ENCODE data around the gene LRMDA.

LRMDA gene

DNA sequence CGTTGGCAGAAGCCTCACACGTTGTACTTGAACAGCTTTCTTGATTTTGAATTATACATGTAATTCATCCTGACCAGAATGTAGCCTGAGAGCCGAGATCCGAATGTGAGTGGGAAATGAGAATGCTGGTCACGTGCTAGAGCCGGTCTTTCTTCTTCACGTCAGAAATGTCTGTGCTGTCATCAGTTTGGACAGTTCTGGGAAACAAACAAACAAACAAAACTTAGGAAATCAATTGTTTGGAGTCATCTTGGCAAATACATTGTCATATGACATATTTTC lies 729.8 kb downstream of the LRMDA start:
- H3K27me3 ChIP-seq (ENCODE audit: insufficient read depth, low read length, poor library complexity, severe bottlenecking), result no peaks in the 10 kb centered on the region
- no peaks in the 10 kb centered on the region for H3K79me2 ChIP-seq (ENCODE audit: insufficient read depth, low read length)
- no peaks in the 10 kb centered on the region for H3K4me1 ChIP-seq (ENCODE audit: insufficient read depth, low read length, poor library complexity, severe bottlenecking)
- H3K9me2 ChIP-seq (replicated peaks; ENCODE audit: low read depth, low read length), result no peaks in the 10 kb centered on the region
- no peaks in the 10 kb centered on the region for H4K20me1 ChIP-seq (ENCODE audit: insufficient read depth, low read length, poor library complexity, severe bottlenecking)
- H2AFZ ChIP-seq (ENCODE audit: low read length), result no peak overlapping the region
- TF ChIP-seq, protein P1, sequence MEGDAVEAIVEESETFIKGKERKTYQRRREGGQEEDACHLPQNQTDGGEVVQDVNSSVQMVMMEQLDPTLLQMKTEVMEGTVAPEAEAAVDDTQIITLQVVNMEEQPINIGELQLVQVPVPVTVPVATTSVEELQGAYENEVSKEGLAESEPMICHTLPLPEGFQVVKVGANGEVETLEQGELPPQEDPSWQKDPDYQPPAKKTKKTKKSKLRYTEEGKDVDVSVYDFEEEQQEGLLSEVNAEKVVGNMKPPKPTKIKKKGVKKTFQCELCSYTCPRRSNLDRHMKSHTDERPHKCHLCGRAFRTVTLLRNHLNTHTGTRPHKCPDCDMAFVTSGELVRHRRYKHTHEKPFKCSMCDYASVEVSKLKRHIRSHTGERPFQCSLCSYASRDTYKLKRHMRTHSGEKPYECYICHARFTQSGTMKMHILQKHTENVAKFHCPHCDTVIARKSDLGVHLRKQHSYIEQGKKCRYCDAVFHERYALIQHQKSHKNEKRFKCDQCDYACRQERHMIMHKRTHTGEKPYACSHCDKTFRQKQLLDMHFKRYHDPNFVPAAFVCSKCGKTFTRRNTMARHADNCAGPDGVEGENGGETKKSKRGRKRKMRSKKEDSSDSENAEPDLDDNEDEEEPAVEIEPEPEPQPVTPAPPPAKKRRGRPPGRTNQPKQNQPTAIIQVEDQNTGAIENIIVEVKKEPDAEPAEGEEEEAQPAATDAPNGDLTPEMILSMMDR (conservative IDR thresholded peaks at IDR 0.05; ENCODE audit: low read length), result no peak
- no peak for TF ChIP-seq EZH2phosphoT487 (IDR thresholded peaks at IDR 0.05; ENCODE audit: borderline replicate concordance)
- H3F3A ChIP-seq (ENCODE audit: low read depth), result no peaks in the 10 kb centered on the region
- no peak overlapping the region for H3K4me2 ChIP-seq (ENCODE audit: low read depth, low read length, poor library complexity, severe bottlenecking)
- no peaks in the 10 kb centered on the region for H3K36me3 ChIP-seq (ENCODE audit: insufficient read depth, low read length)
- H3K9ac ChIP-seq (ENCODE audit: low read depth, low read length, poor library complexity, severe bottlenecking), result no peak overlapping the region
- no peak overlapping the region for H3K4me3 ChIP-seq (ENCODE audit: low read length, poor library complexity, severe bottlenecking)
- no peaks in the 10 kb centered on the region for H3K9me3 ChIP-seq (ENCODE audit: insufficient read depth, low read depth, low read length)

DNA sequence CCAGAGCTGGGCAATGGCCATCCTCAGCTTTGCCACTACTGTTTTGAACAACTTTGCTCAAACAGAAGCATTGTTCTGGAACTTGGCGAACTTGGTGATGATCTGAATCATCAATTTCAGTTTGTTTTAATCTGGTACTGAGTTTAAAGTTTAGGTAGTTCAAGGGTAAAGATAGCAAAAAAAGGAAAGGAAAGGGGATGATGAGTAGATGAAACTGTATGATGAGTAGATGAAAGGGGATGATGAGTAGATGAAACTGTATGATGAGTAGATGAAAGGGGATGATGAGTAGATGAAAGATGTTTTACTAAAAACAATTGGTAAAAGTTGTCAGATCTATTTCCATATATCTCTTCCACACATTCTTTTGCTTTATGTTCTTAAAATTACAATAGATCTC lies 737.0 kb downstream of the LRMDA start:
- Histone ChIP-seq H3K4me1 (ENCODE audit: insufficient read depth, low read length, poor library complexity, severe bottlenecking) (no peaks in the 10 kb centered on the region), H3K4me2 (ENCODE audit: low read depth, low read length, poor library complexity, severe bottlenecking) (no peak overlapping the region), H3K9ac (ENCODE audit: low read depth, low read length, poor library complexity, severe bottlenecking) (no peak overlapping the region), H3K79me2 (ENCODE audit: insufficient read depth, low read length) (no peaks in the 10 kb centered on the region), H2AFZ (ENCODE audit: low read length) (no peak overlapping the region), H3K36me3 (ENCODE audit: insufficient read depth, low read length) (no peaks in the 10 kb centered on the region), H3K27me3 (ENCODE audit: insufficient read depth, low read length, poor library complexity, severe bottlenecking) (no peaks in the 10 kb centered on the region), H3K9me3 (ENCODE audit: insufficient read depth, low read depth, low read length) (no peaks in the 10 kb centered on the region), H3K9me2 (replicated peaks; ENCODE audit: low read depth, low read length) (no peaks in the 10 kb centered on the region), H3F3A (ENCODE audit: low read depth) (no peaks in the 10 kb centered on the region), H3K4me3 (ENCODE audit: low read length, poor library complexity, severe bottlenecking) (no peak overlapping the region), H4K20me1 (ENCODE audit: insufficient read depth, low read length, poor library complexity, severe bottlenecking) (no peaks in the 10 kb centered on the region)
- TF ChIP-seq, protein P1 (conservative IDR thresholded peaks at IDR 0.05; ENCODE audit: low read length), result no peak
- TF ChIP-seq EZH2phosphoT487 (IDR thresholded peaks at IDR 0.05; ENCODE audit: borderline replicate concordance), result no peak

DNA sequence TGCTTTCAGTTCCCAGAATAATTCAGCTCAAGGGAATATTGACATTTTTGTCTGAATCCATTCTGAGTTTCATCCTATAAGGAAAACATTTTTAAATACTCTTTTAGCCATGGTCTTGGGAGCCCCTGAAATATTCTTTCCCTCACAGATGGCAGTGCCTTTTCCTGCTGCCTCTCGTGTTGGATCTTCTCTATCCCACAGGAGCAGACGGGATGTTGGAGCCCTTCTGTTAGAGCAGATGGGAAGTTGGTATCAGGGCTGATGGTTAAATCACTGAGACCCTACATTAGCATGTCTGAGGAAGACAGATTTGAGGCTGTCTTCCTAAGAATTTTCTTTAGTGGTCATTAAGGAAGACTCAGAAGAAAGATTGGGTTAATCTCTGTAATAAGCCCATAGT lies 737.8 kb downstream of the LRMDA start:
- Histone ChIP-seq H3K4me1 (ENCODE audit: insufficient read depth, low read length, poor library complexity, severe bottlenecking) (no peaks in the 10 kb centered on the region), H3K4me3 (ENCODE audit: low read length, poor library complexity, severe bottlenecking) (no peak overlapping the region), H4K20me1 (ENCODE audit: insufficient read depth, low read length, poor library complexity, severe bottlenecking) (no peaks in the 10 kb centered on the region), H3K4me2 (ENCODE audit: low read depth, low read length, poor library complexity, severe bottlenecking) (no peak overlapping the region), H3K36me3 (ENCODE audit: insufficient read depth, low read length) (no peaks in the 10 kb centered on the region), H3K9ac (ENCODE audit: low read depth, low read length, poor library complexity, severe bottlenecking) (no peak overlapping the region), H3K27me3 (ENCODE audit: insufficient read depth, low read length, poor library complexity, severe bottlenecking) (no peaks in the 10 kb centered on the region), H2AFZ (ENCODE audit: low read length) (no peak overlapping the region), H3F3A (ENCODE audit: low read depth) (no peaks in the 10 kb centered on the region), H3K79me2 (ENCODE audit: insufficient read depth, low read length) (no peaks in the 10 kb centered on the region), H3K9me2 (replicated peaks; ENCODE audit: low read depth, low read length) (no peaks in the 10 kb centered on the region), H3K9me3 (ENCODE audit: insufficient read depth, low read depth, low read length) (no peaks in the 10 kb centered on the region)
- TF ChIP-seq, protein P1 (conservative IDR thresholded peaks at IDR 0.05; ENCODE audit: low read length), result no peak
- no peak for TF ChIP-seq EZH2phosphoT487 (IDR thresholded peaks at IDR 0.05; ENCODE audit: borderline replicate concordance)

All from Loucy (cell line).